Activated CD4-positive, alpha-beta T cell treated with anti-CD3 and anti-CD28 coated beads, Interleukin-2, amount 50 U/mL, for 16 hours (primary cell): Measurements from ENCODE around the gene CRLF2.
"Not testable (repeated sequence)": the region's sequence is repeated elsewhere in the genome, so short reads cannot be mapped to it uniquely, and the experiment has no call there.

Experiments used
- DNase-seq: peaks from one replicate; pipeline ENCODE4 v3.0.0-alpha.2; 2020

Gene CRLF2

DNA sequence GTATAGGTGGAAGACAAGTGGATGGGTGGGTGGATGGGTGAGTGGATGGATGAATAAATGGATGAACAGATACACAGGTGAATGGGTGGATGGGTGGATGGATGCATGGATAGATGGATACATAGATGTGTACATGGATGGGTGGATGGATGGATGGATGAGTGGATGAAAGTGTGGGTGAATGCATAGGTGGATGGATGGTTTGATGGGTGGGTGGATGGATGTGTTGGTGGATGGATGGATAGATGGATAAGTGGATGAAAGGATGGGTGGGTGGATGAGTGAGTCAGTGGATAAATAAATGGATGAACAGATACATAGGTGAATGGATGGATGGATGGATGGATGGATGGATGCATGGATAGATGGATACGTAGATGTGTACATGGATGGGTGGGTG, 1.6 kb downstream of the CRLF2 start:
- DNase-seq = no peak

DNA sequence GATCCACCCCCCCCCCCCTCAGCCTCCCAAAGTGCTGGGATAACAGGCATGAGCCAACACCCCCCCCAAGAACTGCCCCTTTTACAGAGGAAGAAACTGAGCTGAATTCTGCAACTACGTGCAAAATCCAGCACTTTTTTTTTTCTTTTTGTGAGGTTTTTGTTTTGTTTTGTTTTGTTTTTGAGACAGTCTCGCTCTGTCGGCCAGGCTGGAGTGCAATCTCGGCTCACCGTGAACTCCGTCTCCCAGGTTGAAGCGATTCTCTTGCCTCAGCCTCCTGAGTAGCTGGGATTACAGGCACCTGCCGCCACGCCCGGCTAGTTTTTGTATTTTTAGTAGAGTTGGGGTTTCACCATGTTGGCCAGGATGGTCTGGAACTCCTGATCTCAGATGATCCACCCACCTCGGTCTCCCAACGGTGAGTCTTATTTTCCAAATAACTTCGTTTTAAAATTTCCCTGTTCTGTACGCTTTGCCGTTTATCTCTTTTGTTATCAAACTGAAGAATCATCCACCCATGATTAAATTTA, 4.9 kb downstream of the CRLF2 start:
- DNase-seq = no peak

DNA sequence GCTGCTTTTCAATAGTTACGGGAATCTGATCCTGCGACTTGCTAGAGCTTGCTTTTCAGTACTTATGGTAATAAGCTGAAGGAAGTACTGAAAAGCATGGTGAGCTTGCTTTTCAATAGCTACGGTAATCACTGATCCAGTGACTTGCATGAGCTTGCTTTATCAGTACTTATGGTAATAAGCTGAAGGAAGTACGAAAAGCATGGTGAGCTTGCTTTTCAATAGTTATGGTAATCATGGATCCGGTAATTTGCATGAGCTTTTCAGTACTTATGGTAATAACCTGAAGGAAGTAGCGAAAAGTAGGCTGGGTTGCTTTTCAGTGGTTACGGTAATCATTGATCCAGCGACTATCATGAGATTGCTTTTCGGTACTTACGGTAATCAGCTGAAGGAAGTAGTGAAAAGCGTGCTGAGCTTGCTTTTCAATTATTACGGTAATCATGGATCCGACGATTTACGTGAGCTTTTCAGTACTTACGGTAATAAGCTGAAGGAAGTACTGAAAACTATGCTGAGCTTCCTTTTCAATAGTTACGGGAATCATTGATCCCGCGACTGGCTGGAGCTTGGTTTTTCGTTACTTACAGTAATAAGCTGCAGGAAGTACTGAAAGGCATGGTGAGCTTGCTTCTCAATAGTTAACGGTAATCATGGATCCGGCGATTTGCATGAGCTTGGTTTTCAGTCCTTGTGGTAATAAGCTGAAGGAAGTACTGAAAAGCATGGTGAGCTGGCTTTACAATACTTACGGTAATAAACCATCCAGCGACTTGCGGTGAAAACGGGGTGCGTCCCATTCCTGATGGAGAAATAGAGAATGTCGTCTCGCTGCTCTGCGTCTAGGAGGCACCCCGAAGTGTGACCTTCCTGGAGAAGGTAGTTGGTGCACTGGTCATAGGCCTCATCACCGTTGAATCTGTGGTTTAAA, 6.5 kb downstream of the CRLF2 start:
- peak; percentile 72 for DNase-seq

DNA sequence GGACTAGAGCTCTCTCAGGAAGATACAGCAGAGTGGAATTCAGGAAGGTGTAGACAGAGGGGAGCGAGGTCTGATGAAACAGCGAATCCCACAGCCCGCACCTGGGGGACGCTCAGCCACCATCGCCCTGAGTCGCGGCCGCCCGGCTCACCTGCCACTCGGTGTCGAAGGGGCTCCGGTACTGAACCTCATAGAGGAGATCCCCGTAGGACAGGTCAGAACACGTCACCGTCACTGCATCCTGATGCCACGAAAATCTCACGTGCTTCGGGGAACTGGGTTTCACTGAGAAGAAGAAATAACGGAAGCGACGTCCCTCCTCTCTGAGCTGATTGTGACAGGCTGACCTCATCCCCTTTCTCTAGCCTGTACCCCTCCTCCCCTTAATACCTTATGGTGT, 10.2 kb downstream of the CRLF2 start:
- DNase-seq = no peak

DNA sequence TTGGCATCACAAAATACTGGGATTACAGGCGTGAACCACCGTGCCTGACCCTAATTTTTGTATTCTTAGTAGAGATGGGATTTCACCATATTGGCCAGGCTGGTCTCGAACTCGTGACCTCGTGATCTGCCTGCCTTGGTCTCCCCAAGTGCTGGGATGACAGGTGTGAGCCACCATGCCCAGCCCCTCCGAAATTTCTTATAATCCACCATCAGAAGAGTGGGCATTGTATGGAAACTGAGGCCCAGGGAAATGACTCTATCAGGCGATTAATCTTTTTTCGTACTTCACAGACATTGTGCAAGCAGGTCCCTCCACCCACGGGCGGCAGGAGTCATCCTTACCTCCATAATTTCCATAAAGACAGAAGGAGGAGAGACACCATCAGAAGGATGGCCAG, 16.0 kb downstream of the CRLF2 start:
- no peak for DNase-seq

DNA sequence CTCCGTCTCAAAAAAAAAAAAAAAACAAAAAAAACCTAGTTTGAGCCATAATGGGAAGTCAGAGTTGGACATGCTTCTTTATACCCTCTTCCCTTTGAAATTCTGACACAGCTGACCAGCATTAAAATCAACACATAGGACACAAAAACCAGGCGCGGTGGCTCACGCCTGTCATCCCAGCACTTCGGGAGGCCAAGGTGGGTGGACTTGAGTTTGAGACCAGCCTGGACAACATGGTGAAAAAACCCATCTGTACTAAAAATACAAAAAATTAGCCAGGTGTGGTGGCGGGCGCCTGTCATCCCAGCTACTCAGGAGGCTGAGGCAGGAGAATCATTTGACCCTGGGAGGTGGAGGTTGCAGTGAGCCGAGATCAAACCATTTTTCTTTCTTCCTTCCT, 20.3 kb downstream of the CRLF2 start:
- not testable (repeated sequence) for DNase-seq

DNA sequence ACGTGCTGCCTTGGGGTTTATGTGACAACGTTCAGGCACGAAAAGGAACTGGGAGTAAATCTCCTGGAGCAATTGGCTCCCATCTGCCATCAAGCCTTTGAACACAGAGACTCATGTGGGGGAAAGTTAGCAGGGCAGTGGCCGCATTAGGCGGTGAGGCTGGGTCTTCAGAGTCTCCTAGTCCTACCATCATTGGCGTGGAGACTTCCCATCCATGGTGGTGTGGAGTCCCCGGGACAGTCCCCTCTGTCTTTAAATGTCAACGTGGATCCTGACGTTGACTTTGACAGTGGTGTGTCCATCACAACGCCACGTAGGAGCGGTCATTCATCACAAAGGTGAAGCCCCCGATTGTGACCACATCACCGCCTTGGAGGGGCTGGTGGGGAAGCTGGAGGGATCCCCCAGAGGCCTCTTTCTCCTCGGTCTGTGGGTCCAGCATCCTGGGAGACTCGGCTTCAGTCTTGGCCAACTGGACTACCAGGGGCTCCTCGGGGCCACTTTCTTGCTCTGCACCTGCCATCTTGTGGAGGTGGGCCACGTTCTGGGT, 21.8 kb downstream of the CRLF2 start:
- DNase-seq = no peak

DNA sequence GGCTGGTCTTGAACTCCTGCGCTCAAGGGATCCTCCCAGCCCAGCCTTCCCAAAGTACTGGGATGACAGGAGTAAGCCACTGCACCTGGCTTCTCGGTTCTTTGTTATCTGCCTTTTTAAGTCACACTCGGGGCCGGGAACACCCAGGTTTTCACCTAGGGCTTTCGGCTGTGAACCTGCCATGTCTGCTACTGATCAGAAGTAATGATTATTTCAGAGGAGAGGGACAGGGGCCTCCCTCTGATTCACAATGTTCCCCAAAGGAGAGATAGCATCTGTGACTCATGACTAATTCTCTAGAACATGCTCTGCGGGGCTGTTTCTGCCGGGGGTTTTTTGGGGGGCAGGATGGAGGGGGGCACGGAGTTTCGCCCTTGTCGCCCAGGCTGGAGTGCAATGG, 26.9 kb downstream of the CRLF2 start:
- DNase-seq = no peak

DNA sequence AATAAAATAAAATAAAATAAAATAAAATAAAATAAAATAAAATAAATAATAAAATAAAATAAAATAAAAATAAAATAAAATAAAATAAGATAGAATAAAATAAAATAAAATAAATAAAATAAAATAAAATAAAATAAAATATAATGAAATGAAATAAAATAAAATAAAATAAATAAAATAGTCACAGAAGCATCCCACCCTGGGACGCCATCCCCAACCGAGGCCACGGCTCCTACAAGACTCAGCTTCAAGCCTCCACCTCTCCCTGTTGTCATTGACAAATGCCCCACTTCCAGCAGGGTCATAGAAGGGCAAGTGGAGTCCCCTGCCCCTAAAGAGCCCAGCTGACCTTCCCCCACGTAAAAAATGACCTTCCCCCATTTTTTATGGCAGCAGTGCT, 30.2 kb downstream of the CRLF2 start:
- no peak for DNase-seq

DNA sequence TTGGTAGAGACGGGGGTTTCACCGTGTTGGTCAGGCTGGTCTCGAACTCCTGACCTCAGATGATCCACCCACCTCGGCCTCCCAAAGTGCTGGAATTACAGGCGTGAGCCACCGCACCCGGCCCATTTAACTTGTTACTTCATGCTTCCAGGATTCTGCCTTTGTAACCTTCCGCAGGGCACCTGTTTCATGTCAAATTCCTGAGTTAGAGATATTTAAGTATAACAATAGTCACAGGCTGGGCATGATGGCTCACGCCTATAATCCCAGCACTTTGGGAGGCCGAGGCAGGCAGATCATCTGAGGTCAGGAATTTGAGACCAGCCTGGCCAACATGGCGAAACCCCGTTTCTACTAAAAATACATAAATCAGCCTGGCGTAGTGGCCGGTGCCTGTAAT, 30.8 kb downstream of the CRLF2 start:
- DNase-seq = not testable (repeated sequence)

DNA sequence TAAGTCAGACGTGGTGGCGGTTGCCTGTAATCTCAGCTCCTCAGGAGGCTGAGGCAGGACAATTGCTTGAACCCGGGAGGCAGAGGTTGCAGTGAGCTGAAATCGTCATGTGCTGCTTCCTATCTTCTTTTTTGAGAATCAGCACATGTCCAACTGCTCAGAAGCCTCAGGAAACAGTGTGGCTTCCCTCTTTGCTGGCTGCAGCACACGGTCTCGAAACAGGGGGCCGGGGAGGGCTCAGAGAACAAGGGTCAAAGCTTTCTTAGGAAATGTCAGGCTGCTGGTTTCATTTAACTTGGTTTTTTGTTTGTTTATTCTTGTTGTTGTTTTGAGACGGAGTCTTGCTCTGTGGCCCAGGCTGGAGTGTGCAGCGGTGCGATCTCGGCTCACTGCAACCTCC, 31.3 kb downstream of the CRLF2 start:
- DNase-seq = no peak

DNA sequence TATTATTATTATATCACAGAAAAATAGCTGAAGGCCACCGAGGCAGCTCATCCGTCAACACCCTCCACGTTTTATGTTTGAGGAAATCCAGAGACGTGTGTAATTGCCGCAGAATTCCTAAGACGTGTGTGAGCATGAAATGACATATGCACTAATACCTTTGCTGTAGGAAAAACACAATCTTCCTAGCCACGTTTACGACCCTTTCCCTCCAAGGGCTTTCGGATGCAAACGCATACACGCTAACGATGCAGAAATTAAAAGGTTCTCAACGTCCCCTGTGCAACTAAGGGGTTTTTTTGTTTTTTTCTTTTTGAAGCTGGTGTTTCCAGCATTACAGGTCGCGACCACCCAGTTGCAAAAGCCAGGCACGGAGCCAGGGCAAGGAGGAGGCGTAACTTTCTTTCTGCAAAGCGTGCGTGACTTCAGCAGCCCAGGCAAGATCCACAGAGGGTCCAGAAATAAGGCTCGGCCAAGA, 33.8 kb downstream of the CRLF2 start:
- no peak for DNase-seq

DNA sequence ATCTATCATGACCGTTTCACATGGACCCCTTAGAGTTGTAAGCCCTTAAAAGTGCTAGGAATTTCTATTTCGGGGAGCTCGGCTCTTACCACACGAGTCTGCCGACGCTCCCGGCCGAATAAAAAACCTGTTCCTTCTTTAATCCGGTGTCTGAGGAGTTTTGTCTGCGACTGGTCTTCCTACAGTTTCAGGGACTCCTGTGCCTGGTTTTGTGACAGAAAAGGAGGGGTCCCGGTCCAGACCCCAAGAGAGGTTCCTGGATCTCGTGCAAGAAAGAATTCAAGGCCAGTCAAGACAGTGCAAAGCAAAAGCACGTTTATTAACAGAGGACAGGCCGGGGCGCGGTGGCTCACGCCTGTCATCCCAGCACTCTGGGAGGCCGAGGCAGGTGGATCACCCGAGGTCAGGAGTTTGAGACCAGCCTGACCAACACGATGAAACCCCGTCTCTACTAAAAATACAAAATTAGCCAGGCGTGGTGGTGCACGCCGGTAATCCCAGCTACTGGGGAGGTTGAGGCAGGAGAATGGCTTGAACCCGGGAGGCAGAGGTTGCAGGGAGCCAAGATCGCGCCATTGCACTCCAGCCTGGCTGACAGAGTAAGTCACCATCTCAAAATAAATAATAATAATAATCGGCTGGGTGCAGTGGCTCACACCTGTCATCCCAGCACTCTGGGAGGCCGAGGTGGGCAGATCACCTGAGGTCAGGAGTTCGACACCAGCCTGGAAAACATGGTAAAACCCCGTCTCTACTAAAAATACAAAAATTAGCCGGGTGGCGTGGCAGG, 35.7 kb downstream of the CRLF2 start:
- not testable (repeated sequence) for DNase-seq

DNA sequence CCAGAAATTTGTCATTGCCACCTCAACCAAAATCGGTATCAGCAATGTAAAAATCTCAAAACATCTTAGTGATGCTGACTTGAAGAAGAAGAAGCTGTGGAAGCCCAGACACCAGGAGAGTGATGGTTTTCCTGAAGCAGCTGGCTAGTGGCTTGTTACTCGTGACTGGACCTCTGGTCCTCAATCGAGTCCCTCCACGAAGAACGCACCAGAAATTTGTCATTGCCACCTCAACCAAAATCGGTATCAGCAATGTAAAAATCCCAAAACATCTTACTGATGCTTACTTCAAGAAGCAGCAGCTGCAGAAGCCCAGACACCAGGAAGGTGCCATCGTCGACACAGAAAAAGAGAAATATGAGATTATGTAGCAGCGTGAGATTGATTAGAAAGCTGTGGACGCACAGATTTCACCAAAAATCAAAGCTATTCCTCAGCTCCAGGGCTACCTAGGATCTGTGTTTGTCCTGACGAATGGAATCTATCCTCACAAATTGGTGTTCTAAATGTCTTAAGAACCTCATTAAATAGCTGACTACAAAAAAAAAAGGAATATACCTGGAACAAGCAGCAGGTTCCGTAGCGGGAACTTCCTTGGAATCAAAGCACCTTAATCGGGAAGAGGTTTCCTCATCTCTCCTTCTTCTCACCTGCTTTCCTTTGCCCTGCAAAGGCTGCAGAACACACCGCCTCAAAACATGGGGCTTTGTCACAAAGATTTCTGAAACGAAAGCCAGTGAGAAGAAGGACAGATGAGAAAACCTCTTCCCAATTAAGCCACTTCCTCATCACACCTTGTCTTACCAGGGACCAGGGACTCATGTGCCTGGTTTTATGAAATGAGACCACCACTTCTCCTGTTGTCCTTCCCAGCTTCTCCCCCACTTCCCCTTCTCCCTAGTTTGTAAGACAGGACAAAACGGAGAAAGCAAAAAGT, 37.6 kb downstream of the CRLF2 start:
- DNase-seq = not testable (repeated sequence)

DNA sequence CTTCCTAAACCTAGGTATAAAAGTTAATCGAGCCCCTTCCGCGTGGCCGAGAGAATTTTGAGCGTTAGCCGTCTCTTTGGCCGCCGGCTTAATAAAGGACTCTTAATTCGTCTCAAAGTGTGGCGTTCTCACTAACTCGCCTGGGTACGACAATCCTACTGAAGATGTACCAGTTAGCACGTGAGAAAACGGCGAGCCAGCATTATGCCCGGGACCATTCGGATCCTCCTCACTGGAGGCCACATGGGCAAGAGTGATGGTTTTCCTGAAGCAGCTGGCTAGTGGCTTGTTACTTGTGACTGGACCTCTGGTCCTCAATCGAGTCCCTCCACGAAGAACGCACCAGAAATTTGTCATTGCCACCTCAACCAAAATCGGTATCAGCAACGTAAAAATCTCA, 39.0 kb downstream of the CRLF2 start:
- DNase-seq = not testable (repeated sequence)

DNA sequence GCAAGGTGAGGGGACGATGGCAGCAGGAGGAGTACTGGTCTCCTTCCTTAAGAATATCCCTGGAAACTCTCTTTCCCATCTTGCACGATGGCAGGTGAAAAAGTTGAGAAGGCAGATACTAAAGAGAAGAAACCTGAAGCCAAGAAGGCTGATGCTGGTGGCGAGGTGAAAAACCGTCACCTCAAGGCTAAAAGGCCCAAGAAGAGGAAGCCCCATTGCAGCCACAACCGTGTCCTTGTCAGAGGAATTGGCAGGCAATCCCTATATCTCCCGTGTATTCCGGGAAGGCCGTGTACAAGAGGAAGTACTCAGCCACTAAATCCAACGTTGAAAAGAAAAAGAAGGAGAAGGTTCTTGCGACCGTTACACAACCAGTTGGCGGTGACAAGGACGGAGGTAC, 40.0 kb downstream of the CRLF2 start:
- no peak for DNase-seq

DNA sequence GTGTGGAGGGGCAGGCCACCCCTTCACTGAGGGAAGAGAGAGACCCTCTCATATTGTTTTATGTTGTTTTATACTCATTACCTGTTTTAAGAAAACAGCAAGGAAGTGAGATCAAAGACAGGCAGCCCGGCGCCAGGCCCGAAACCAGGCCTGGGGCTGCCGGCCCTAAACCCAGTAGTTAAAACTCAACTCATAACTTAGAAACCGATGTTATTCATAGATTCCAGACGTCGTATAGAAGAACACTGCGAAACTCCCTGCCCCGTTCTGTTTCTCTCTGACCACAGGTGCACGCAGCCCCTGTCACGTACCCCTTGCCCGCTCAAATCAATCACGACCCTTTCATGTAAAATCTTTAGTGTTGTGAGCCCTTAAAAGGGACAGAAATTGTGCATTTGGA, 40.5 kb downstream of the CRLF2 start:
- not testable (repeated sequence) for DNase-seq

DNA sequence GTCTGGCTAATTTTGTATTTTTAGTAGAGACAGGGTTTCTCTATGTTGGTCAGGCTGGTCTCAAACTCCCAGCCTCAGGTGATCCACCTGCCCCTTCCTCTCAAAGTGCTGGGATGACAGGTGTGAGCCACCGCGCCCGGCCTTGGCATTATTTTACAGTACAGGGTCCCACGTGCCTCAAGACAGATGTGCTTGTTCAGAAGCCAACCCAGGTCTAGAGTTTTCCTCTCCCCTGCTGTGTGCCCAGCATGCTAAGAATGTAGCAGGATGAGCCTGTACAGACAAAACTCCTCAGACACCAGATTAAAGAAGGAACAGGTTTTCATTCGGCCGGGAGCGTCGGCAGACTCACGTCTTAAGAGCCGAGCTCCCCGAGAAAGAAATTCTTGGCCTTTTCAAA, 42.2 kb downstream of the CRLF2 start:
- DNase-seq = no peak

DNA sequence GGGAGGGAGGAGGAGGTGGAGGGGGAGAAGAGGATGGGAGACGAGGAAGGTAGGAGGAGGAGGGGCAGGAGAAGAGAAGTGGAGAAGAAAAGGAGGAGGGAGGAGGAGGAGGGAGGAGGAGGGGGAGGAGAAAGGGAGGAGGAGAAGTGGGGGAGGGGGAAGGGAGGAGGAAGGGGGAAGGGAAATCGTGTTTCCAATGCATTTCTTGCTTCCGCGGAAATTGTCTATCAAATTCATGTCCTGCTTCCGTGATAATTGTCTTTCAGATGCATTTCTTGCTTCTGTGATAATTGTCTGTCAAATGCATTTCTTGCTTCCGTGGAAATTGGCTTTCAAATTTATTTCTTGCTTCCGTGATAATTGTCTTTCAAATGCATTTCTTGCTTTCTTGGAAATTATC, 43.3 kb downstream of the CRLF2 start:
- no peak for DNase-seq

DNA sequence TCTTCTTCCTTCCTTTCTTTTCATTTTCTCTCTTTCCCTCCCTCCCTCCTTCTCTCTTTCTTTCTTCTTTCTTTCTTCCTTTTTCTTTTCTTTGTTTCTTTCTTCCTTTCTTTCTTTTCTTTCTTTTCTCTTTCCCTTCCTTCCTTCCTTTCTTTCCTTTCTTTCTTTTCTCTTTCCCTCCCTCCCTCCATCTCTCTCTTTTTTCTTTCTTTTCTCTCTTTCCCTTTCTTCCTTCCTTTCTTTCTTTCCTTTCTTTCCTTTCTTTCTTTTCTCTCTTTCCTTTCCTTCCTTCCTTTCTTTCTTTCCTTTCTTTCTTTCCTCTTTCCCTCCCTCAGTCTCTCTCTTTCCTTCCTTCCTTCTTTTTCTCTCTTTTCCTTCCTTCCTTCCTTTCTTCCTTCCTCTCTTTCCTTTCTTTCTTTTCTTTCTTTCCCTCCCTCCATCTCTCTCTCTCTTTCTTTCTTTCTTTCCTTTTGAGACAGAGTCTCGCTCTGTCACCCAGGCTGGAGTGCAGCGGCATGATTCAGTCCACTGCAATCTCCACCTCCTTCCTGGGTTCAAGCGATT, 44.4 kb downstream of the CRLF2 start:
- no peak for DNase-seq

DNA sequence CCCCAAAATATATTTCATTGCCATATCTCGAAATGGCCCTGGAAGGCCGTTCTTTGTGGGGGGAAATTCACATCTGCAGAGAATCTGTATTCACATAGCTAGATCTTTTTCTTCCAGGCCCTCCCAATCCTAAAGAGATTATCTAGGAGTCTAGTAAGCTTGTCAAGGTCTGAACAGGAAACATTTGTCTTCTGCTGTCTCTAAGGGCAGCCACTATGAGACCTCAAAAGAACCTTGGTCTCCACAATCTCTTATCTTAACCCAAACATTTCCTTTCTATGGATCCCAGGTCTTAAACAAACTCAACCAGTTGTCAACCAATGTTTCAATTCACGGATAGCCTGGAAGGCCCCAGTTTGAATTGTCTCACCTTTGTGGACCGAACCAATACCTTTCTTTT, 45.0 kb downstream of the CRLF2 start:
- no peak for DNase-seq
